HEK293 (cell line): ENCODE results near the gene SCN3A.

Experiments
- CTCF ChIA-PET: fragments of 350-600 bp; formaldehyde crosslinking; extraction: SDS; loops from one replicate; lab custom pipeline; 2021; ENCODE audit warnings: antibody characterized with exemption; lab: Yijun Ruan, JAX
- POLR2A ChIA-PET: fragments of 300-600 bp; formaldehyde crosslinking; extraction: SDS; loops from one replicate; lab custom pipeline; 2020; ENCODE audit warnings: antibody characterized with exemption, inconsistent platforms; lab: Yijun Ruan, JAX
- H3K27ac ChIP-seq: fragments of 200-500 bp; sonication (Bioruptor generic); 2 replicates; pipeline ENCODE4 v1.5.1; 2014; ENCODE audit warnings: low read depth, low read length, control low read depth, inconsistent platforms; ENCODE audit errors: extremely low read depth
- H3K36me3 ChIP-seq, 2 experiments: fragments of 200-500 bp in 1 of 2; sonication (Bioruptor generic) in 1 of 2; 1 replicate in 1 of 2; 2 replicates in 1 of 2; pipeline ENCODE4 v1.5.1; 2014 to 2017; ENCODE audit warnings: inconsistent platforms in 2 of 2, low read length in 2 of 2; ENCODE audit not compliant: control insufficient read depth in 2 of 2, insufficient read depth in 1 of 2
- H3K4me1 ChIP-seq: fragments of 200-500 bp; sonication (Bioruptor generic); 2 replicates; pipeline ENCODE4 v1.5.1; 2014; ENCODE audit warnings: mild to moderate bottlenecking, low read length, inconsistent platforms; ENCODE audit not compliant: control insufficient read depth, insufficient read depth
- H3K4me3 ChIP-seq: 2 replicates; pipeline ENCODE4 v1.5.1; 2011; ENCODE audit warnings: low read depth, mild to moderate bottlenecking, control low read depth, low read length, moderate library complexity
- H3K9me3 ChIP-seq: fragments of 200-500 bp; sonication (Bioruptor generic); 2 replicates; pipeline ENCODE4 v1.5.1; 2014; ENCODE audit warnings: low read depth, low read length, inconsistent platforms; ENCODE audit not compliant: control insufficient read depth, insufficient read depth
- GLIS1 ChIP-seq: fragments of 450-650 bp; formaldehyde crosslinking; IDR thresholded peaks from 2 replicates; pipeline ENCODE4 v1.5.1; 2016; ENCODE audit warnings: missing biosample characterization, missing genetic modification characterization
- KLF10 ChIP-seq: fragments of 450-650 bp; IDR thresholded peaks from 2 replicates; pipeline ENCODE4 v1.5.1; 2018; ENCODE audit warnings: missing biosample characterization, mild to moderate bottlenecking, missing genetic modification characterization
- KLF9 ChIP-seq: fragments of 450-650 bp; formaldehyde crosslinking; IDR thresholded peaks from 2 replicates; pipeline ENCODE4 v1.5.1; 2016; ENCODE audit warnings: missing biosample characterization, missing genetic modification characterization, low read depth
- MYNN ChIP-seq: fragments of 450-650 bp; formaldehyde crosslinking; IDR thresholded peaks from 2 replicates; pipeline ENCODE4 v1.5.1; 2016; ENCODE audit warnings: missing biosample characterization, missing genetic modification characterization, borderline replicate concordance
- TRIM28 ChIP-seq: IDR thresholded peaks from 2 replicates; pipeline ENCODE4 v1.6.1; 2011; ENCODE audit warnings: low read length, control low read depth, borderline replicate concordance
- ZBTB1 ChIP-seq: fragments of 450-650 bp; formaldehyde crosslinking; IDR thresholded peaks from 2 replicates; pipeline ENCODE4 v1.5.1; 2016; ENCODE audit warnings: missing biosample characterization, missing genetic modification characterization
- ZBTB21 ChIP-seq: fragments of 450-650 bp; formaldehyde crosslinking; IDR thresholded peaks from 2 replicates; pipeline ENCODE4 v1.5.1; 2017; ENCODE audit warnings: missing biosample characterization, missing genetic modification characterization
- ZIC2 ChIP-seq: fragments of 450-650 bp; formaldehyde crosslinking; IDR thresholded peaks from 2 replicates; pipeline ENCODE4 v1.5.1; 2016; ENCODE audit warnings: missing biosample characterization, missing genetic modification characterization
- ZNF10 ChIP-seq: fragments of 450-650 bp; formaldehyde crosslinking; IDR thresholded peaks from 2 replicates; pipeline ENCODE4 v1.5.1; 2017; ENCODE audit warnings: missing biosample characterization, missing genetic modification characterization
- ZNF121 ChIP-seq: fragments of 450-650 bp; formaldehyde crosslinking; IDR thresholded peaks from 2 replicates; pipeline ENCODE4 v1.5.1; 2016; ENCODE audit warnings: missing biosample characterization, missing genetic modification characterization
- ZNF174 ChIP-seq: fragments of 450-650 bp; formaldehyde crosslinking; IDR thresholded peaks from 2 replicates; pipeline ENCODE4 v1.5.0; 2017; ENCODE audit warnings: missing biosample characterization, mild to moderate bottlenecking, missing genetic modification characterization
- ZNF175 ChIP-seq: fragments of 450-650 bp; formaldehyde crosslinking; IDR thresholded peaks from 2 replicates; pipeline ENCODE4 v1.5.1; 2016; ENCODE audit warnings: missing biosample characterization, missing genetic modification characterization
- ZNF266 ChIP-seq: fragments of 450-650 bp; formaldehyde crosslinking; IDR thresholded peaks from 2 replicates; pipeline ENCODE4 v1.5.1; 2016; ENCODE audit warnings: missing biosample characterization, missing genetic modification characterization, low read depth
- ZNF302 ChIP-seq: fragments of 450-650 bp; formaldehyde crosslinking; IDR thresholded peaks from 2 replicates; pipeline ENCODE4 v1.5.1; 2016; ENCODE audit warnings: missing biosample characterization, missing genetic modification characterization, low read depth
- ZNF335 ChIP-seq: fragments of 450-650 bp; formaldehyde crosslinking; conservative IDR thresholded peaks from 2 replicates; pipeline ENCODE4 v1.5.1; 2016; ENCODE audit warnings: missing biosample characterization, missing genetic modification characterization
- ZNF394 ChIP-seq: fragments of 450-650 bp; formaldehyde crosslinking; IDR thresholded peaks from 2 replicates; pipeline ENCODE4 v1.5.1; 2016; ENCODE audit warnings: missing biosample characterization, missing genetic modification characterization, mild to moderate bottlenecking, moderate library complexity, borderline replicate concordance
- ZNF433 ChIP-seq: fragments of 450-650 bp; formaldehyde crosslinking; IDR thresholded peaks from 2 replicates; pipeline ENCODE4 v1.5.1; 2016; ENCODE audit warnings: missing biosample characterization, missing genetic modification characterization, low read depth
- ZNF555 ChIP-seq: fragments of 450-650 bp; formaldehyde crosslinking; conservative IDR thresholded peaks from 2 replicates; pipeline ENCODE4 v1.5.1; 2017; ENCODE audit warnings: missing biosample characterization, mild to moderate bottlenecking, missing genetic modification characterization, inconsistent platforms
- ZNF596 ChIP-seq: fragments of 450-650 bp; IDR thresholded peaks from 2 replicates; pipeline ENCODE4 v1.5.0; 2018; ENCODE audit warnings: missing biosample characterization, mild to moderate bottlenecking, missing genetic modification characterization, moderate library complexity
- ZNF621 ChIP-seq: fragments of 450-650 bp; formaldehyde crosslinking; IDR thresholded peaks from 2 replicates; pipeline ENCODE4 v1.5.1; 2017; ENCODE audit warnings: missing biosample characterization, missing genetic modification characterization
- ZNF623 ChIP-seq: fragments of 450-650 bp; formaldehyde crosslinking; IDR thresholded peaks from 2 replicates; pipeline ENCODE4 v1.5.1; 2016; ENCODE audit warnings: missing biosample characterization, missing genetic modification characterization
- ZNF677 ChIP-seq: fragments of 450-650 bp; IDR thresholded peaks from 2 replicates; pipeline ENCODE4 v1.5.0; 2018; ENCODE audit warnings: missing biosample characterization, mild to moderate bottlenecking, missing genetic modification characterization, moderate library complexity
- ZNF707 ChIP-seq: fragments of 450-650 bp; formaldehyde crosslinking; IDR thresholded peaks from 2 replicates; pipeline ENCODE4 v1.5.1; 2016; ENCODE audit warnings: missing biosample characterization, missing genetic modification characterization
- TF ChIP-seq, protein P1 (sequence below): fragments of 450-650 bp; formaldehyde crosslinking; IDR thresholded peaks from 2 replicates; pipeline ENCODE4 v1.5.1; 2016; ENCODE audit warnings: missing biosample characterization, missing genetic modification characterization
- TF ChIP-seq, protein P2 (sequence below): fragments of 450-650 bp; formaldehyde crosslinking; IDR thresholded peaks from 2 replicates; pipeline ENCODE4 v1.5.1; 2016; ENCODE audit warnings: missing biosample characterization, missing genetic modification characterization
- TF ChIP-seq, protein P3 (sequence below): fragments of 450-650 bp; formaldehyde crosslinking; IDR thresholded peaks from 2 replicates; pipeline ENCODE4 v1.5.1; 2016; ENCODE audit warnings: missing biosample characterization, missing genetic modification characterization
- TF ChIP-seq, protein P4 (sequence below): fragments of 450-650 bp; formaldehyde crosslinking; IDR thresholded peaks from 2 replicates; pipeline ENCODE4 v1.5.1; 2016; ENCODE audit warnings: missing biosample characterization, missing genetic modification characterization
- TF ChIP-seq, protein P5 (sequence below): fragments of 450-650 bp; formaldehyde crosslinking; IDR thresholded peaks from 2 replicates; pipeline ENCODE4 v1.5.1; 2016; ENCODE audit warnings: missing biosample characterization, missing genetic modification characterization

The SCN3A gene

DNA sequence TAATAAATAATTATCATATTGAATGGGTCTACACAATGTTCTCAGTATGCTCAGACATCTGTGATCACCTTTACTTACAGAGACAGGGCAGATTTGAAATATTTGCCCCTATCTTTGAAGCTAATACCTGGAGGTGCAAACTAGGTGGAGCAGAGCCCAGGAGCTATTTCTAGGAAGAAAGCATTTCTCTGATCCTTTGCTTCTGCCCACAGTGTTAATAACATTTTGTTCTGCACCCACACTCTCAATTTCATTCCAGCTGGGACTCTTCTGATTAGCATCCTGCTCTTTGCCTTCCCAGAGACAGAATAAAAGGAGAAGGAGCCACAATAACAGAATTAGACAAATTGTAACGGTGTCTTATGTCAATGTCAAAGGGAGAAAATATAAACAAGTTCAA, 23.7 kb upstream of the SCN3A start:
- no peak overlapping the region for H3K27ac ChIP-seq
- TF ChIP-seq ZNF335 (tag by site-specific recombination) = no peak
- TF ChIP-seq, protein P1, sequence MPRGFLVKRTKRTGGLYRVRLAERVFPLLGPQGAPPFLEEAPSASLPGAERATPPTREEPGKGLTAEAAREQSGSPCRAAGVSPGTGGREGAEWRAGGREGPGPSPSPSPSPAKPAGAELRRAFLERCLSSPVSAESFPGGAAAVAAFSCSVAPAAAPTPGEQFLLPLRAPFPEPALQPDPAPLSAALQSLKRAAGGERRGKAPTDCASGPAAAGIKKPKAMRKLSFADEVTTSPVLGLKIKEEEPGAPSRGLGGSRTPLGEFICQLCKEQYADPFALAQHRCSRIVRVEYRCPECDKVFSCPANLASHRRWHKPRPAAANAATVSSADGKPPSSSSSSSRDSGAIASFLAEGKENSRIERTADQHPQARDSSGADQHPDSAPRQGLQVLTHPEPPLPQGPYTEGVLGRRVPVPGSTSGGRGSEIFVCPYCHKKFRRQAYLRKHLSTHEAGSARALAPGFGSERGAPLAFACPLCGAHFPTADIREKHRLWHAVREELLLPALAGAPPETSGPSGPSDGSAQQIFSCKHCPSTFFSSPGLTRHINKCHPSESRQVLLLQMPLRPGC (tag by site-specific recombination) = no peak
- no peak for TF ChIP-seq ZBTB1
- TF ChIP-seq, protein P2, sequence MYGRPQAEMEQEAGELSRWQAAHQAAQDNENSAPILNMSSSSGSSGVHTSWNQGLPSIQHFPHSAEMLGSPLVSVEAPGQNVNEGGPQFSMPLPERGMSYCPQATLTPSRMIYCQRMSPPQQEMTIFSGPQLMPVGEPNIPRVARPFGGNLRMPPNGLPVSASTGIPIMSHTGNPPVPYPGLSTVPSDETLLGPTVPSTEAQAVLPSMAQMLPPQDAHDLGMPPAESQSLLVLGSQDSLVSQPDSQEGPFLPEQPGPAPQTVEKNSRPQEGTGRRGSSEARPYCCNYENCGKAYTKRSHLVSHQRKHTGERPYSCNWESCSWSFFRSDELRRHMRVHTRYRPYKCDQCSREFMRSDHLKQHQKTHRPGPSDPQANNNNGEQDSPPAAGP = no peak
- no peak for TF ChIP-seq ZNF677 (tag by site-specific recombination)
- TF ChIP-seq, protein P3, sequence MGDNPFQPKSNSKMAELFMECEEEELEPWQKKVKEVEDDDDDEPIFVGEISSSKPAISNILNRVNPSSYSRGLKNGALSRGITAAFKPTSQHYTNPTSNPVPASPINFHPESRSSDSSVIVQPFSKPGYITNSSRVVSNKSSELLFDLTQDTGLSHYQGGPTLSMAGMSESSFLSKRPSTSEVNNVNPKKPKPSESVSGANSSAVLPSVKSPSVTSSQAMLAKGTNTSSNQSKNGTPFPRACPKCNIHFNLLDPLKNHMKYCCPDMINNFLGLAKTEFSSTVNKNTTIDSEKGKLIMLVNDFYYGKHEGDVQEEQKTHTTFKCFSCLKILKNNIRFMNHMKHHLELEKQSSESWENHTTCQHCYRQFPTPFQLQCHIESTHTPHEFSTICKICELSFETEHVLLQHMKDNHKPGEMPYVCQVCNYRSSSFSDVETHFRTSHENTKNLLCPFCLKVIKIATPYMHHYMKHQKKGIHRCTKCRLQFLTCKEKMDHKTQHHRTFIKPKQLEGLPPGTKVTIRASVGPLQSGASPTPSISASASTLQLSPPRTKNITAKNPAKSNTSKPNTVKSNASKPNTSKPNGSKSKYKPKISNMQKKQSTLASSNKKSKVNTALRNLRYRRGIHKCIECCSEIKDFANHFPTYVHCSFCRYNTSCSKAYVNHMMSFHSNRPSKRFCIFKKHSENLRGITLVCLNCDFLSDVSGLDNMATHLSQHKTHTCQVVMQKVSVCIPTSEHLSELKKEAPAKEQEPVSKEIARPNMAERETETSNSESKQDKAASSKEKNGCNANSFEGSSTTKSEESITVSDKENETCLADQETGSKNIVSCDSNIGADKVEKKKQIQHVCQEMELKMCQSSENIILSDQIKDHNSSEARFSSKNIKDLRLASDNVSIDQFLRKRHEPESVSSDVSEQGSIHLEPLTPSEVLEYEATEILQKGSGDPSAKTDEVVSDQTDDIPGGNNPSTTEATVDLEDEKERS (tag by site-specific recombination) = no peak
- no peak for TF ChIP-seq KLF9 (tag by site-specific recombination)
- no peak for TF ChIP-seq ZNF175 (tag by site-specific recombination)
- TF ChIP-seq ZNF555 (tag by site-specific recombination) = no peak
- TF ChIP-seq ZNF174 (tag by site-specific recombination) = no peak
- no peak for TF ChIP-seq TRIM28
- TF ChIP-seq ZIC2 = no peak
- TF ChIP-seq ZBTB21 (tag by site-specific recombination) = no peak
- TF ChIP-seq, protein P4, sequence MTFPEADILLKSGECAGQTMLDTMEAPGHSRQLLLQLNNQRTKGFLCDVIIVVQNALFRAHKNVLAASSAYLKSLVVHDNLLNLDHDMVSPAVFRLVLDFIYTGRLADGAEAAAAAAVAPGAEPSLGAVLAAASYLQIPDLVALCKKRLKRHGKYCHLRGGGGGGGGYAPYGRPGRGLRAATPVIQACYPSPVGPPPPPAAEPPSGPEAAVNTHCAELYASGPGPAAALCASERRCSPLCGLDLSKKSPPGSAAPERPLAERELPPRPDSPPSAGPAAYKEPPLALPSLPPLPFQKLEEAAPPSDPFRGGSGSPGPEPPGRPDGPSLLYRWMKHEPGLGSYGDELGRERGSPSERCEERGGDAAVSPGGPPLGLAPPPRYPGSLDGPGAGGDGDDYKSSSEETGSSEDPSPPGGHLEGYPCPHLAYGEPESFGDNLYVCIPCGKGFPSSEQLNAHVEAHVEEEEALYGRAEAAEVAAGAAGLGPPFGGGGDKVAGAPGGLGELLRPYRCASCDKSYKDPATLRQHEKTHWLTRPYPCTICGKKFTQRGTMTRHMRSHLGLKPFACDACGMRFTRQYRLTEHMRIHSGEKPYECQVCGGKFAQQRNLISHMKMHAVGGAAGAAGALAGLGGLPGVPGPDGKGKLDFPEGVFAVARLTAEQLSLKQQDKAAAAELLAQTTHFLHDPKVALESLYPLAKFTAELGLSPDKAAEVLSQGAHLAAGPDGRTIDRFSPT (tag by site-specific recombination) = no peak
- no peak for TF ChIP-seq ZNF10 (tag by site-specific recombination)
- no peak for TF ChIP-seq ZNF394
- TF ChIP-seq ZNF302 = no peak
- no peak for TF ChIP-seq GLIS1 (tag by site-specific recombination)
- no peak for TF ChIP-seq MYNN (tag by site-specific recombination)
- TF ChIP-seq ZNF266 (tag by site-specific recombination) = no peak
- ChIA-PET CTCF (interaction anchor here (1.4 kb wide), 1 partner anchor 12 kb away, joined by 7 read pairs; the partner anchor contains the start of gene SCN2A), POLR2A (no interaction called here)
- no peak overlapping the region for H3K4me3 ChIP-seq
- H3K36me3 ChIP-seq = no peaks in the 10 kb centered on the region
- H3K4me1 ChIP-seq = no peaks in the 10 kb centered on the region
- H3K9me3 ChIP-seq = no peaks in the 10 kb centered on the region

DNA sequence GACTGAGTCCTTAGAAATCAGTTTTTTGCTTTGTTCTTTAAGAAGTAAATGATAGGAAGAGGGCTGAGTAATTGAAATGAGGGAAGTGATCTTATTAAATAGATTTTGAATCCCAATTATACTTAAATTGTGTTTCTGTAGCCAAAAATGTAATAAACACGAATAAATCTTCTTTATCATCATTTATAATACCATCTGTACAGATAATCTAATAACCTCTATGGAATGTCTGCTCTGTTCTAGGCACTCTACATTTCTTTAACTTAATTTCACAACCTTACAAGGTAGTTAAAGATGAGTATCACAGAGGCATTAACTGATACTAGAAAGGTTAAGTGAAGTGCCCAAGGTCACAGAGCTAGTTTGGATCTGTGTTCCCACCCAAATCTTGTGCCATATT, 21.1 kb upstream of the SCN3A start:
- Histone ChIP-seq H3K4me1 (no peaks in the 10 kb centered on the region), H3K9me3 (no peaks in the 10 kb centered on the region), H3K27ac (no peak overlapping the region), H3K4me3 (no peak overlapping the region), H3K36me3 (no peaks in the 10 kb centered on the region)
- ChIA-PET POLR2A (no interaction called here), CTCF (no interaction called here)
- TF ChIP-seq ZNF433 (tag by site-specific recombination) = no peak
- no peak for TF ChIP-seq ZNF623
- no peak for TF ChIP-seq ZNF596
- TF ChIP-seq ZNF621 (tag by site-specific recombination) = no peak
- no peak for TF ChIP-seq KLF10 (tag by site-specific recombination)
- TF ChIP-seq, protein P5, sequence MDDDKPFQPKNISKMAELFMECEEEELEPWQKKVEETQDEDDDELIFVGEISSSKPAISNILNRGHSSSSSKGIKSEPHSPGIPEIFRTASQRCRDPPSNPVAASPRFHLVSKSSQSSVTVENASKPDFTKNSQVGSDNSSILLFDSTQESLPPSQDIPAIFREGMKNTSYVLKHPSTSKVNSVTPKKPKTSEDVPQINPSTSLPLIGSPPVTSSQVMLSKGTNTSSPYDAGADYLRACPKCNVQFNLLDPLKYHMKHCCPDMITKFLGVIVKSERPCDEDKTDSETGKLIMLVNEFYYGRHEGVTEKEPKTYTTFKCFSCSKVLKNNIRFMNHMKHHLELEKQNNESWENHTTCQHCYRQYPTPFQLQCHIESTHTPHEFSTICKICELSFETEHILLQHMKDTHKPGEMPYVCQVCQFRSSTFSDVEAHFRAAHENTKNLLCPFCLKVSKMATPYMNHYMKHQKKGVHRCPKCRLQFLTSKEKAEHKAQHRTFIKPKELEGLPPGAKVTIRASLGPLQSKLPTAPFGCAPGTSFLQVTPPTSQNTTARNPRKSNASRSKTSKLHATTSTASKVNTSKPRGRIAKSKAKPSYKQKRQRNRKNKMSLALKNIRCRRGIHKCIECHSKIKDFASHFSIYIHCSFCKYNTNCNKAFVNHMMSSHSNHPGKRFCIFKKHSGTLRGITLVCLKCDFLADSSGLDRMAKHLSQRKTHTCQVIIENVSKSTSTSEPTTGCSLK (tag by site-specific recombination) = no peak
- TF ChIP-seq ZNF394 = no peak
- no peak for TF ChIP-seq ZNF121 (tag by site-specific recombination)
- TF ChIP-seq ZNF707 (tag by site-specific recombination) = no peak
